GM18951 (cell line): Measurements from ENCODE around the gene PRM2.
A peak's percentile ranks its signal among the peaks of the same experiment; 100 is the strongest.

Source experiments
- POLR2A ChIP-seq: IDR thresholded peaks from 4 replicates; pipeline ENCODE4 v1.6.1; 2011; ENCODE audit warnings: mild to moderate bottlenecking; ENCODE audit not compliant: insufficient read length, insufficient read depth; ENCODE audit errors: extremely low read depth
- in situ Hi-C: fragments of 300-500 bp; cut with MboI; formaldehyde crosslinking; loops from one replicate; pipeline ENCODE4 v1.12.0; 2022; ENCODE audit warnings: low sequenced_read_pairs, mixed read lengths, inconsistent platforms; ENCODE audit not compliant: unreplicated experiment

Gene PRM2

GRCh38 chr16:11256661-11257130 lies 19.6 kb downstream of the PRM2 start:
- no peak for TF ChIP-seq POLR2A
- in situ Hi-C loops = no loop called here

- in situ Hi-C loops = no loop called here
- TF ChIP-seq POLR2A = peak; percentile 99
Observed at GRCh38 chr16:11255737-11256660, 20.3 kb downstream of the PRM2 start, which contains the start of gene SOCS1. Gene SOCS1 (minus strand): TSS chr16:11256204. CDS start chr16:11255478, 726 bp downstream.

GRCh38 chr16:11254913-11255736 lies 21.2 kb downstream of the PRM2 start:
- in situ Hi-C loops = no loop called here
- peak; percentile 41 for TF ChIP-seq POLR2A

- TF ChIP-seq POLR2A = no peak
- in situ Hi-C loops = no loop called here
Observed at GRCh38 chr16:11253995-11254912, 22.0 kb downstream of the PRM2 start.

- in situ Hi-C loops = no loop called here
- TF ChIP-seq POLR2A = peak; percentile 41
Observed at GRCh38 chr16:11253009-11253994, 23.0 kb downstream of the PRM2 start.

- no peak for TF ChIP-seq POLR2A
- in situ Hi-C loops = no loop called here
Observed at GRCh38 chr16:11252482-11252931, 23.8 kb downstream of the PRM2 start.

GRCh38 chr16:11251525-11252481 lies 24.5 kb downstream of the PRM2 start:
- TF ChIP-seq POLR2A = peak; percentile 27
- in situ Hi-C loops = no loop called here

- in situ Hi-C loops = no loop called here
- TF ChIP-seq POLR2A = no peak
Observed at GRCh38 chr16:11250786-11251524, 25.3 kb downstream of the PRM2 start.

GRCh38 chr16:11250091-11250785 lies 26.0 kb downstream of the PRM2 start:
- peak; percentile 11 for TF ChIP-seq POLR2A
- in situ Hi-C loops = no loop called here
